Retina (tissue), 1 donor: ENCODE data around the gene IGLL1.
"Not testable (repeated sequence)": the region's sequence is repeated elsewhere in the genome, so short reads cannot be mapped to it uniquely, and the experiment has no call there.

ENCODE experiments used
- DNase-seq: peaks from one replicate; pipeline ENCODE4 v3.0.0-alpha.2; 2016

Gene IGLL1

GRCh38 chr22:23591201-23591791 lies 11.2 kb upstream of the IGLL1 start:
- DNase-seq: peak; percentile 87

DNA sequence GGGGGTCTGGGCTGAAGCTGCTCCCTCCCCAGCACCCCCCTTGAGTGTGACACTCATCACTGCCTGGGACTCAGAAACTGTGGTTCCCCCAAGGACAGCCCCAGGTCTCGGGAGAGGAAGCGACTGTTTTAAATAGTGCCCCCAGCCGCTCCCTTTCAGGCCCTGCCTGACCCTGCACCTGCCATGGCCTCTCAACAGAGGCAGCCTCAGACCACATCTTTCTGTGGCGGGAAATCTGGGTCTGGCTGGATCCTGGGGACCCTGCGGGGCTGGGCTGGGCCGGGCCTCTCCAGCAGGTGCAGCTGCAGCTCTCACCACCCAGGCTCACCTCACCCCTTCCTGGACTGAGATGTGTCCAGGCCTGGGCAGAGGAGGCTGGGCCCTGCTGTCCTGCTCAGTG lies 3.7 kb upstream of the IGLL1 start:
- DNase-seq: no peak

DNA sequence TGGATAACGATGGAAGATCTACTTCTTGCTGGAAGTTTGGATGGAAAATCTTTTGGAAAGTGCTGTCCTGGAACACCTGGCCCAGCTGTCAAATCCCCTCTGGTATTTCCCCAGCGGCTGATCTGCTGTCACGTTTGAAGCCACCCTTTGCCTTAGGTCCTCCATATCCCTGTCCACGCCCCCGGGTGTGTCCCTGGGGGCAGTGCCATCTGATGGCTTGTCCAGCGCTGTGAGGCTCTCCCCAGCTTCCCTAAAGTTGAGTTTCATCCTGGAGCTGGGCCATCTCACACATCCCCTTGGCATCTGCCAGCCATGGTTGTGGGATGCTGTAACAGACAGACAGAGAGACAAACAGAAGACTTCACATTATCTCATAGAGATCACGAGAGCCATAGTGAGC lies 3.1 kb upstream of the IGLL1 start:
- no peak for DNase-seq

GRCh38 chr22:23581260-23581650 lies 1.2 kb upstream of the IGLL1 start:
- DNase-seq: no peak

DNA sequence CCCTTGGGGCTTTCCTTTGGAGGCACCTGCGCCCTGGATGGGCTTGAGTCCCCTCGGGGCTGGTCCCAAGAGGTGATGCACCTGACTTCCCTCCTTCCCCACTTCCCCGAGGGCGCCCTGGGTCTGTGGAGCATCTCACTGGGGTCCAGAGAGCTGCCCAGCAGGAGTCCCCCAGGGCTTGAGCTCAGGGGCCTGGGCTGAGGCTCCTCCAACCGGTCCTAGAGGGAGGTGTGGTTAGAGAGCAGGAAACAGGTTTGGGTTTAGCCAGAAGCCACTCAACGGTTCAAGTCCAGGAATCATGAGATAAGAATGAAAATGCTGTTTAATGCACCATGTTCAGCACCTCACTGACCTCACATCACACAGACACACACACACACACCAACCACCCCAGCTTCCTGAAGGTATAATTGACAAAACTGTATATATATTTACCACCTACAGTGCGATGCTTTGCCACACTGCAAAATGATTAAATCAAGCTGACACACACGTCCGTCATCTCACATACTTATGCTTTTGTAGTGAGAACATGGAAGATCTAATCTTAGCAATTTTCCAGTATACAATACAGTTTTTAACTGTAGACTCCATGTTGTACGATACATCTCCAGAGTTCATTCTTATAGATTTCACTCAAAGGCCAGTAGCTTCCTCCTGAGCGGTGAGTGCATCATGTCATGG lies 628 bp upstream of the IGLL1 start:
- no peak for DNase-seq

GRCh38 chr22:23579280-23579679 lies 810 bp downstream of the IGLL1 start:
- DNase-seq: no peak

DNA sequence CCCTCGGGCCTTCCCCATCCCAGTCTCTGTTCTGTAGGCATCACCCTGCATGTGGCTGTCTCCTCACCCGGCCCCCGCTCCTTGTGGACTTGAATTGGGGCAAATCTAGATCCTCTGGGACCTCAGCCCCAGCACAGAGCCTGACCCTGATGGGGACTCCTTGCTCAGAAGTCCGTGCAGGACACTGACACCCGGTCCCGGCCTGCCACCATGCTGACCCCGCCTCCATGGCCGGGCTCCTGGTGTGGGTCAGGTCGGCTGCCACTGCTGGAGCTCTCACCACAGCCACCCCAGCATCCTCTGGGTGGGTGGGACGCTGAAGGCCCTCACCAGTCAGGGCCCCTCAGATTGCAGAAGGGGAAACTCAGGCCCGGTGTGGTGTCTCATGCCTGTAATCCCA lies 1.8 kb downstream of the IGLL1 start:
- no peak for DNase-seq

GRCh38 chr22:23576681-23577080 lies 3.4 kb downstream of the IGLL1 start:
- DNase-seq: no peak

GRCh38 chr22:23575601-23576000 lies 4.5 kb downstream of the IGLL1 start:
- DNase-seq: no peak

DNA sequence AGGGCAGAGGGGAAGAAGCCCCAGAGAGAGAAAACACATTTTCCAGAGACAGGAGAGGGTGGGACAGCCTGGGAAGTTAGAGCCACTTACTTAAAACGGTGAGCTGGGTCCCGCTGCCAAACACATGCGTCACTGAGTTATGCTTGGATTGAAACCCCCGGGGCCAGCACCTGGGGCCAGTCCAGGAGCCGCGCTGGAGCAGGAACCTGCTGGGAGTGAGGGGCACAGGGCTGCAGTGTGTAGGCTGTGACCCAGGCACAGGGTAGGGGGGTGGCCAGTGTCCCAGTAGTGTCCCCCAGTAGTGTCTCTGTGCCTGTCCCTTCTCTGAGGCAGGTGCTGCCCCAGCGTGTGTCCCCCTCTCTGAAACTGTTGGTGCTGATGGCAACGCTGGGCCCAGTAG lies 5.2 kb downstream of the IGLL1 start:
- no peak for DNase-seq

- DNase-seq: no peak
Observed at GRCh38 chr22:23574371-23574811, 5.7 kb downstream of the IGLL1 start.

- not testable (repeated sequence) for DNase-seq
Observed at GRCh38 chr22:23573701-23574235, 6.3 kb downstream of the IGLL1 start.

DNA sequence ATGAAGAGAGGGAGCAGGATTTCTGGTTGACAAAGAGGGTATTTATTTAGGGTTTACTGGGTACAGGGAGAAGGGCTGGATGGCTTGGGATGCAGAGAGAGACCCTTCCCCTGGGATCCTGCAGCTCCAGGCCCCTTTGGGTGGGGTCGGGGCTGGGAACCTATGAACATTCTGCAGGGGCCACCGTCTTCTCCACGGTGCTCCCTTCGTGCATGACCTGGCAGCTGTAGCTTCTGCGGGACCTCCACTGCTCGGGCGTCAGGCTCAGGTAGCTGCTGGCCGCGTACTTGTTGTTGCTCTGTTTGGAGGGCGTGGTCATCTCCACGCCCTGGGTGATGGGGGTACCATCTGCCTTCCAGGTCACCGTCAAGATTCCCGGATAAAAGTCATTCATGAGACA lies 7.0 kb downstream of the IGLL1 start:
- DNase-seq: not testable (repeated sequence)

DNA sequence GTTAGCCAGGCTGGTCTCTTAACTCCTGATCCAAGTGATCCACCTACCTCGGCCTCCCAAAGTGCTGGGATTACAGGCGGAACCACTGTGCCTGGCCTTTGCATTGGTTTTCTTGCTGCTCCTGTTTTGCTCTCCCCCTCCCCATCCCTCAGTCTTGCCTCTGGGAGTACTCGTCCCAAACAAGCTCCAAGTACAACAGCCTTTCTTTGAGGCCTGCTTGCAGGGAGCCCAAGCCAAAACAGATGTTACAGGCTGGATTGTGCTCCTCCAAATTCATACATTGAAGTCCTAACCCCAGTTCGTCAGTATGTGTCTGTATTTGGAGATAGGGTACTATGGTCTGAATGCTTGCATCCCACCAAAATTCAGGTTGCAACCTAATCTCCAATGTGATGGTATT lies 8.6 kb downstream of the IGLL1 start:
- no peak for DNase-seq

- DNase-seq: no peak
Observed at GRCh38 chr22:23570681-23571080, 9.4 kb downstream of the IGLL1 start.

DNA sequence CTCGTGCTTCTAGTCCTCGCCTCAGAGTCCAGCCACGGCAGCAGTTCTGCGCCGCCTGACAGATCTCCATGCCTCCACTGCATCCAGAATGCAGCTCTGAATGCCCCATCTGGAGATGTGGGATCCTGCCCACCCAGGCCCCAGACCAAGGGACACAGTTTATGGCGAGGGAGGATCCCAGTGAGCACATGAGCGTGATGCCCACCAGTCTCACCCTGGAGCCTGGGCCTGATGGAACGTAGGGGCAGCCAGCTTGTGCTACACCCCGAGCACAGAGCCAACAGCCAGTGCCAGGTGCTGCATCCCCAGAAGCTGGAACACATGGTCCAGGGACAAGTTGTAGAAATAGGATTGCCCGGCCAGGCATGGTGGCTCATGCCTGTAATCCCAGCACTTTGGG lies 10.4 kb downstream of the IGLL1 start:
- no peak for DNase-seq

GRCh38 chr22:23569291-23569690 lies 10.8 kb downstream of the IGLL1 start:
- DNase-seq: no peak

DNA sequence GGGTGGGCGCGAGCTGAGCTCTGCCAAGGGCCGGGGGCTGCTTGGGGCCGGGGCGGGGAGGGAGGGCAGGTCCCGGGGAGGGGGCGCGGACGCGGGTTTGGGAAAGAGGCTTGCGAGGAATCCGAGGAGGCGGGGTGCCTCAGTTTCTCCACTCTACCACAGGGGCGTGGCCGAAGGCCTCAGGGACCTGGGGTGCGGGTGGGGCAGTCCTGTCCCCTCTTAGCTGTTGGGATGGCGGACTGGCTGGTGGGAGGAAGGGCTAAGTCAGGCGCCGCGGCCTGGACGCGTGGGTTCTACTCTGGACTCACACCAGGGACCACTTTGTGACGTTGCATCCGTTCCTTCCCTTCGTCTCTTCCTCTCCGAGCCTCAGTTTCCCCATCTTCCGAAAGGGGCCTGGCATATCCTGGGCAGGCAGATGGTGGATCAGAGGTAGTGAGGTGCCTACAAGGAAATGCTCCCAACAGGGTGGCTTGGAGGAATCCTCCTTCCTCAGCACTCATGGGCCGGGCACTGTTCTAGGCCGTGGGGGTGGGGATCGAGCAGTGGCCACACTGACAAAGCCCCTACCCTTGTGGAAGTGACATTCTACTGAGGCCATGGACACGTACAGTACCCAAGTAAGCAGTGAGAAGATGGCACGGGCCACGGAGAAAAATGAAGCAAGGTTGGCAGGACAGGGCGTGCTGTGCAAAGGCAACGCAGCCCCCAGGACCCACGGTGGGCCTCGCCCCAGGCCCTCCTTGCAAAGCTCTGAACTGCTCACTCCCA lies 13.2 kb downstream of the IGLL1 start:
- peak; percentile 60 for DNase-seq

- DNase-seq: peak; percentile 87
Observed at GRCh38 chr22:23565915-23566704, 14.0 kb downstream of the IGLL1 start.

GRCh38 chr22:23565305-23565914 lies 14.7 kb downstream of the IGLL1 start:
- peak; percentile 74 for DNase-seq

DNA sequence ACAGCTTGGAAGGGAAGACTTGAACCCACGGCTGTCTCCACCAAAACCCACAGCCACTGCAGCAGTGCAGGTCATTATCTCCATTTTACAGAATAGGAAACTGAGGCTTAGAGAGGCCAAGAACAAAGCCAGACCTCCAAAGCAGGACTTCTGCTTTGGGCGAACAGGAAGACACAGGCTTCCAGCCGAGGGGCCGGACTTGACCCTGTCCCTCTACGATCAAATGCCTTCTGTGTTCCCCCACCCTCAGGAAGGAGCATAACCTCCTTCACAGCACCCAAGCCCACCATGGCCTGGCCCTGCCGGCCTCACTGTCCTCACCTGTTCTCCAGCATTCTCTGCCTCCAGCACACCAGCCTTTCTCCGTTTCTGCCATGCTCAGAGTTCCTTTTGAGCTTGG lies 15.8 kb downstream of the IGLL1 start:
- no peak for DNase-seq

GRCh38 chr22:23563111-23563510 lies 17.0 kb downstream of the IGLL1 start:
- DNase-seq: no peak

- no peak for DNase-seq
Observed at GRCh38 chr22:23562186-23562585, 17.9 kb downstream of the IGLL1 start.
